SK-N-SH (cell line): Measurements from ENCODE around the gene MAD1L1. TPM values are rescaled to one million over a fixed set of nuclear protein-coding genes. Genes with fewer than 3 reads are reported as not detected.

ENCODE experiments used
- CTCF ChIA-PET: fragments of 300-600, 350-600 bp; formaldehyde crosslinking; extraction: SDS; loops from one replicate; lab custom pipeline; 2021; lab: Yijun Ruan, JAX
- POLR2A ChIA-PET: fragments of 350-600 bp; sonication (Branson Sonifier 250); formaldehyde crosslinking; extraction: SDS; loops from one replicate; lab custom pipeline; 2020; ENCODE audit warnings: antibody characterized with exemption, inconsistent platforms; lab: Yijun Ruan, JAX
- DNase-seq: peaks from one replicate; pipeline ENCODE4 v3.0.0; 2012
- H2AFZ ChIP-seq: fragments of 200-600 bp; sonication (generic); 2 replicates; pipeline ENCODE4 v1.8.1; 2016; ENCODE audit warnings: antibody characterized with exemption, mild to moderate bottlenecking, low read depth
- H3F3A ChIP-seq: fragments of 200-600 bp; sonication (generic); replicated peaks from 2 replicates; pipeline ENCODE3; 2016; ENCODE audit warnings: antibody characterized with exemption, mild to moderate bottlenecking; ENCODE audit not compliant: insufficient read depth
- H3K27ac ChIP-seq, 2 experiments: fragments of 200-500 bp in 1 of 2; fragments of 200-600 bp in 1 of 2; sonication (Bioruptor generic) in 1 of 2; sonication (generic), shearing (Covaris generic) in 1 of 2; 2 replicates each; pipeline versions ENCODE4 v1.5.1 to v1.6.1; 2014 to 2016; ENCODE audit warnings: low read depth in 2 of 2, inconsistent platforms in 1 of 2, low read length in 1 of 2, mild to moderate bottlenecking in 1 of 2, mixed read lengths in 1 of 2
- H3K27me3 ChIP-seq: fragments of 200-600 bp; sonication (generic), shearing (Covaris generic); 2 replicates; pipeline ENCODE4 v1.6.1; 2016; ENCODE audit warnings: mixed run types; ENCODE audit not compliant: insufficient read depth
- H3K36me3 ChIP-seq, 2 experiments: fragments of 200-500 bp in 1 of 2; fragments of 200-600 bp in 1 of 2; sonication (Bioruptor generic) in 1 of 2; sonication (generic) in 1 of 2; replicated peaks in 1 of 2; 2 replicates each; pipeline versions ENCODE3 to v1.5.1; 2014 to 2016; ENCODE audit warnings: low read length in 1 of 2, mild to moderate bottlenecking in 1 of 2; ENCODE audit not compliant: insufficient read depth in 2 of 2, control insufficient read depth in 1 of 2
- H3K4me1 ChIP-seq, 2 experiments: fragments of 200-500 bp in 1 of 2; fragments of 200-600 bp in 1 of 2; sonication (Bioruptor generic) in 1 of 2; sonication (generic), shearing (Covaris generic) in 1 of 2; 2 replicates each; pipeline versions ENCODE4 v1.5.1 to v1.6.1; 2014 to 2016; ENCODE audit warnings: low read depth in 1 of 2, low read length in 1 of 2, mixed run types in 1 of 2; ENCODE audit not compliant: insufficient read depth in 2 of 2, control insufficient read depth in 1 of 2
- H3K4me2 ChIP-seq: fragments of 200-600 bp; sonication (generic), shearing (Covaris generic); 2 replicates; pipeline ENCODE4 v1.6.1; 2017; ENCODE audit warnings: mixed run types
- H3K4me3 ChIP-seq, 2 experiments: fragments of 200-500 bp in 1 of 2; fragments of 200-600 bp in 1 of 2; sonication (Bioruptor generic) in 1 of 2; sonication (generic), shearing (Covaris generic) in 1 of 2; 2 replicates each; pipeline versions ENCODE4 v1.5.1 to v1.8.1; 2014 to 2016; ENCODE audit warnings: low read depth in 2 of 2, inconsistent platforms in 1 of 2, low read length in 1 of 2, mild to moderate bottlenecking in 1 of 2, mixed read lengths in 1 of 2, moderate library complexity in 1 of 2
- H3K79me2 ChIP-seq: fragments of 200-600 bp; sonication (generic); 2 replicates; pipeline ENCODE4 v1.8.1; 2017; ENCODE audit warnings: mild to moderate bottlenecking; ENCODE audit not compliant: insufficient read depth
- H3K9ac ChIP-seq: fragments of 200-600 bp; sonication (generic); 2 replicates; pipeline ENCODE4 v1.6.1; 2017; ENCODE audit warnings: mixed run types
- H3K9me2 ChIP-seq: fragments of 200-600 bp; sonication (generic); 2 replicates; pipeline ENCODE4 v1.6.1; 2017; ENCODE audit warnings: mixed run types
- H3K9me3 ChIP-seq: fragments of 200-600 bp; sonication (generic); 2 replicates; pipeline ENCODE4 v1.6.1; 2017; ENCODE audit warnings: mixed run types, mild to moderate bottlenecking, moderate library complexity
- H4K20me1 ChIP-seq: fragments of 200-600 bp; sonication (generic); 2 replicates; pipeline ENCODE4 v1.6.1; 2017; ENCODE audit warnings: mild to moderate bottlenecking, mixed run types; ENCODE audit not compliant: insufficient read depth
- ELF1 ChIP-seq: IDR thresholded peaks from 2 replicates; pipeline ENCODE4 v1.4.0; 2012
- EP300 ChIP-seq, 2 experiments: IDR thresholded peaks; 2 replicates each; pipeline versions ENCODE4 v1.4.0 to v1.6.1; 2012; ENCODE audit warnings: borderline replicate concordance in 1 of 2, low read depth in 1 of 2, low read length in 1 of 2
- FOSL2 ChIP-seq: IDR thresholded peaks from 2 replicates; pipeline ENCODE4 v1.4.0; 2012; ENCODE audit warnings: low read depth, mild to moderate bottlenecking, moderate library complexity, borderline replicate concordance
- FOXJ3 ChIP-seq: sonication (generic); formaldehyde crosslinking; IDR thresholded peaks from 2 replicates; pipeline ENCODE4 v1.5.1; 2020; ENCODE audit warnings: mild to moderate bottlenecking, missing genetic modification reagents
- GABPA ChIP-seq: IDR thresholded peaks from 2 replicates; pipeline ENCODE4 v1.4.0; 2012; ENCODE audit warnings: low read depth, mild to moderate bottlenecking
- GATA2 ChIP-seq: sonication (generic); formaldehyde crosslinking; IDR thresholded peaks from 2 replicates; pipeline ENCODE4 v1.5.0; 2020; ENCODE audit warnings: mild to moderate bottlenecking, missing genetic modification reagents
- IRF3 ChIP-seq: fragments of 150-350 bp; IDR thresholded peaks from 2 replicates; pipeline ENCODE4 v1.6.1; 2016; ENCODE audit warnings: mild to moderate bottlenecking, low read depth, low read length
- MEF2A ChIP-seq: IDR thresholded peaks from 2 replicates; pipeline ENCODE4 v1.4.0; 2012; ENCODE audit warnings: low read depth, borderline replicate concordance
- NFIC ChIP-seq: IDR thresholded peaks from 2 replicates; pipeline ENCODE4 v1.4.0; 2012; ENCODE audit warnings: borderline replicate concordance
- RAD21 ChIP-seq: IDR thresholded peaks from 2 replicates; pipeline ENCODE4 v1.6.1; 2012; ENCODE audit warnings: mild to moderate bottlenecking, low read length
- RCOR1 ChIP-seq: fragments of 150-350 bp; IDR thresholded peaks from 2 replicates; pipeline ENCODE4 v1.6.1; 2017; ENCODE audit warnings: antibody characterized with exemption, low read length
- RFX5 ChIP-seq: IDR thresholded peaks from 2 replicates; pipeline ENCODE4 v1.6.1; 2012; ENCODE audit warnings: mild to moderate bottlenecking, improper control_type of control experiment, low read length
- RXRA ChIP-seq: IDR thresholded peaks from 2 replicates; pipeline ENCODE4 v1.4.0; 2012; ENCODE audit warnings: low read depth, mild to moderate bottlenecking, borderline replicate concordance
- SIN3A ChIP-seq: IDR thresholded peaks from 2 replicates; pipeline ENCODE4 v1.6.1; 2012; ENCODE audit warnings: low read depth, mild to moderate bottlenecking, low read length, moderate library complexity, borderline replicate concordance
- TAF1 ChIP-seq: IDR thresholded peaks from 2 replicates; pipeline ENCODE4 v1.6.1; 2012; ENCODE audit warnings: low read depth, mild to moderate bottlenecking, low read length, moderate library complexity, borderline replicate concordance
- TEAD4 ChIP-seq: IDR thresholded peaks from 2 replicates; pipeline ENCODE4 v1.4.0; 2012; ENCODE audit warnings: mild to moderate bottlenecking, borderline replicate concordance; ENCODE audit not compliant: insufficient read depth
- USF1 ChIP-seq: IDR thresholded peaks from 2 replicates; pipeline ENCODE4 v1.4.0; 2012; ENCODE audit warnings: low read depth, borderline replicate concordance
- WGBS: methylation state at CpG from one replicate; pipeline ENCODE4 v1.1.6; 2017; ENCODE audit warnings: low lambda C conversion rate; 5-methylcytosine and 5-hydroxymethylcytosine counted together
- polyA plus RNA-seq, 3 experiments: library from polyadenylated mRNA; depleted of rRNA; stranded (reverse); fragments of >200 nt; gene quantifications; 2 replicates each; pipeline ENCODE4 v1.2.3, GENCODE V29; 2012
- TF ChIP-seq, protein P1 (sequence below): IDR thresholded peaks from 2 replicates; pipeline ENCODE4 v1.4.0; 2012; ENCODE audit warnings: low read depth
- TF ChIP-seq, protein P2 (sequence below): fragments of 200-600 bp; sonication (generic); IDR thresholded peaks from 2 replicates; pipeline ENCODE4 v1.6.1; 2017; ENCODE audit warnings: antibody characterized with exemption, mild to moderate bottlenecking, moderate library complexity

The MAD1L1 gene
- polyA plus RNA-seq, 1 of the 3 experiments (the other 2 are of a cell fraction) = 46.2 TPM

DNA sequence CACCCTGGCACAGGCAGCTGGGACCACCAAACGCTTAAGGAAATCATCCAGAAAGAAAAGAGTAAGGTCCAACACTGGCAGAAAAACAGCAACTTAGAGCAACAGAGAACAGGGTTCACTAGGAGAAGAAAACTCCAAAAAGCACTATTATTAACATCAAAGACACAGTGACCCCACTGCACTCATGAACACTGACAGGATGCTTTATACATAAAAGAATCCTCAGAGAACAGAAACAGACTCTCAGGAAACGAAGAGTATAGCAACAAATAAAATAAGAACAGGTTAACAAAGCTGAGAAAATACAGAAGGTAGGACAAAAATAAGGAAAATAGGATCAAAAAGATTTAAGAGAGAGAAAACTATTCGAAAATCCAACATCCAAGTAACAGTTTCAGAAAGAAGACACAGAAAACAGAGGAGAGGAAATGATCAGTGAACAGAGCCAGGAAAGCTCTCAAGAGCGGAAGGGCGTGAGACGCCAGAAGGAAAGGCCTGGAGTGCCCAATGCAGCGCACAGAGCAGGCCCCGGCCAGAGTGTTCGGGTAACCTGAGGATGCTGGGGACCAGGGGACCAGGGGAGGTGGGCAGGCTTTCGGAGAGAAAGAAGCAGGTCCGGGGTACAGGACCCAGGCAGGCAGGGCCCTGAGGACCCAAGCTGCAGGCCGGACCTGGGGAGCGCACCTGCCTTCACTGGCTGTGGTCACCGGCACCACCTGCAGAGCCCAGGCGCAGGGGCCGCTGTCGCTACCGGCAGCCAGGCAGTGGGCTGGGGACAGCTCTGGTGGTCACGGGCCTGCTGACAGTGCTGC lies 258.2 kb downstream of the MAD1L1 start:
- WGBS = 80% methylated on average over 10 of the region's 19 CpGs
- POLR2A ChIA-PET = no interaction called here

DNA sequence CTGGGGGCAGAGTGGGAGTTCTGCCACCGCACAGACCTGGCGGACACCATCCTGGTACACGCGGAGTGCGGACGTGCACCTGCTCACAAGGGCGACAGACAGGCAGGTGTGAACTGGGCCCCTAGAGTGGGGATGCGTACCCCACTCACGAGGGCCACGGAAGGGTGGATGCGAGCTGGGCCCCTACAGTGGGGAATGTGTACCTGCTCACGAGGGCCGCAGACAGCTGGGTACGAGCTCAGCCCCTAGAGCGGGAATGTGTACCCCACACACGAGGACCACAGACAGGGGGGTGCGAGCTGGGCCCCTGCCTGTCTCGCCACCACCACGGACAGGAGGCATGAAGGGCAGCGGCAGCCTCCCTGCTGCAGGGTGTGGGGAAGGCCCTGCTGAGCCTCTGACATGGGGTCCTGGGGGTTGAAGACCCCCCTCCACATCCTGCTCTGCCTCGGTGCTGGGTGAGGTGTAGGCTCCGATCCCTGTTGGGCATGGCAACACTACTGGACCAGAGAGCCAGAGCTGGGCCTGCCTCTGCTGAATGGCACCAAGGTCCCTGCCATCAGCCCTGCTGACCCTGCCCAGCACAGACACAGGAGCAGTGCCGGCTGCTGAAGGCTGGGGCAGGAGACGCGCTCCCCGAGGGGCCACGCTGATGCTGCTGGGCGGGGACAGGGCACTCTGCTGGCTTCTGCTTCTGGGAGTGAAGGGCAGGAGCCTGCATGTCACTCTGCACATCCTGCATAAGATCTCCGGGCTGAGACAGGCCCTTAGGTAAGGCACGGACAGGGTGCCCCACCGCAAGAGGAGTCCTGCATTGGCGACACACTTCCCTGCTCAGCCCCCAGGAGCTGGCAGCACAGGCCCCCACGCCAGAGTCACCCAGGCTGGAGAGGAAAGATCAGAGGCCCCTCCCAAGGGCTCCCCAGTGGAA lies 259.2 kb downstream of the MAD1L1 start:
- H3F3A ChIP-seq = peaks cover 4% of the 10 kb centered on the region
- H3K9me2 ChIP-seq = no peaks in the 10 kb centered on the region
- no peaks in the 10 kb centered on the region for H3K79me2 ChIP-seq
- DNase-seq = no peak
- CTCF ChIA-PET = no interaction called here
- H3K4me2 ChIP-seq = no peak overlapping the region
- H3K4me3 ChIP-seq = no peak overlapping the region
- H3K36me3 ChIP-seq = peaks cover 0 to 8% of the 10 kb centered on the region in 2 experiments
- H3K4me1 ChIP-seq = peaks cover 0 to 5% of the 10 kb centered on the region in 2 experiments; a peak in 1 of 4 replicates
- WGBS = 94% methylated on average over 18 of the region's 33 CpGs
- no peaks in the 10 kb centered on the region for H4K20me1 ChIP-seq
- no peak overlapping the region for H3K27ac ChIP-seq
- no peak overlapping the region for H2AFZ ChIP-seq
- no peak overlapping the region for H3K9ac ChIP-seq
- no peaks in the 10 kb centered on the region for H3K9me3 ChIP-seq
- POLR2A ChIA-PET = no interaction called here
- H3K27me3 ChIP-seq = no peaks in the 10 kb centered on the region
- TF ChIP-seq ELF1 (no peak), TEAD4 (no peak), IRF3 (no peak), RCOR1 (no peak), EP300 (IDR thresholded peaks at IDR 0.05; ENCODE audit: borderline replicate concordance in 1 of 2, low read depth in 1 of 2, low read length in 1 of 2) (no peak), USF1 (no peak), GATA2 (CRISPR knock-in tag) (no peak), RXRA (no peak), TAF1 (no peak), RFX5 (no peak), GABPA (no peak), FOSL2 (no peak), MEF2A (no peak), RAD21 (no peak)

More for the DNA sequence above, 258.2 kb downstream of the MAD1L1 start:
- no peaks in the 10 kb centered on the region for H3K79me2 ChIP-seq
- CTCF ChIA-PET = interaction anchor here (1.8 kb wide), 1 partner anchor 15 kb away, joined by 6 read pairs; no protein-coding TSS in a partner anchor
- H3K4me2 ChIP-seq = no peak overlapping the region
- no peaks in the 10 kb centered on the region for H3K27me3 ChIP-seq
- TF ChIP-seq RFX5 = no peak
- TF ChIP-seq MEF2A = no peak
- TF ChIP-seq, protein P1, sequence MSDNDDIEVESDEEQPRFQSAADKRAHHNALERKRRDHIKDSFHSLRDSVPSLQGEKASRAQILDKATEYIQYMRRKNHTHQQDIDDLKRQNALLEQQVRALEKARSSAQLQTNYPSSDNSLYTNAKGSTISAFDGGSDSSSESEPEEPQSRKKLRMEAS = no peak
- TF ChIP-seq, protein P2, sequence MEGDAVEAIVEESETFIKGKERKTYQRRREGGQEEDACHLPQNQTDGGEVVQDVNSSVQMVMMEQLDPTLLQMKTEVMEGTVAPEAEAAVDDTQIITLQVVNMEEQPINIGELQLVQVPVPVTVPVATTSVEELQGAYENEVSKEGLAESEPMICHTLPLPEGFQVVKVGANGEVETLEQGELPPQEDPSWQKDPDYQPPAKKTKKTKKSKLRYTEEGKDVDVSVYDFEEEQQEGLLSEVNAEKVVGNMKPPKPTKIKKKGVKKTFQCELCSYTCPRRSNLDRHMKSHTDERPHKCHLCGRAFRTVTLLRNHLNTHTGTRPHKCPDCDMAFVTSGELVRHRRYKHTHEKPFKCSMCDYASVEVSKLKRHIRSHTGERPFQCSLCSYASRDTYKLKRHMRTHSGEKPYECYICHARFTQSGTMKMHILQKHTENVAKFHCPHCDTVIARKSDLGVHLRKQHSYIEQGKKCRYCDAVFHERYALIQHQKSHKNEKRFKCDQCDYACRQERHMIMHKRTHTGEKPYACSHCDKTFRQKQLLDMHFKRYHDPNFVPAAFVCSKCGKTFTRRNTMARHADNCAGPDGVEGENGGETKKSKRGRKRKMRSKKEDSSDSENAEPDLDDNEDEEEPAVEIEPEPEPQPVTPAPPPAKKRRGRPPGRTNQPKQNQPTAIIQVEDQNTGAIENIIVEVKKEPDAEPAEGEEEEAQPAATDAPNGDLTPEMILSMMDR = no peak
- TF ChIP-seq NFIC = no peak
- no peak for TF ChIP-seq SIN3A
- no peak for TF ChIP-seq FOXJ3 (CRISPR knock-in tag)
- no peak overlapping the region for H2AFZ ChIP-seq
- no peaks in the 10 kb centered on the region for H3K9me2 ChIP-seq
- H3F3A ChIP-seq = peaks cover 3% of the 10 kb centered on the region
- H3K36me3 ChIP-seq = peaks cover 0 to 8% of the 10 kb centered on the region in 2 experiments
- no peak for DNase-seq
- no peak overlapping the region for H3K4me3 ChIP-seq
- peaks cover 0 to 5% of the 10 kb centered on the region in 2 experiments; a peak in 1 of 4 replicates for H3K4me1 ChIP-seq
- no peak overlapping the region for H3K27ac ChIP-seq
- H3K9me3 ChIP-seq = no peaks in the 10 kb centered on the region
- no peak overlapping the region for H3K9ac ChIP-seq
- no peaks in the 10 kb centered on the region for H4K20me1 ChIP-seq
